ENCODE measurements around the gene ZNF554.

Gene ZNF554

DNA sequence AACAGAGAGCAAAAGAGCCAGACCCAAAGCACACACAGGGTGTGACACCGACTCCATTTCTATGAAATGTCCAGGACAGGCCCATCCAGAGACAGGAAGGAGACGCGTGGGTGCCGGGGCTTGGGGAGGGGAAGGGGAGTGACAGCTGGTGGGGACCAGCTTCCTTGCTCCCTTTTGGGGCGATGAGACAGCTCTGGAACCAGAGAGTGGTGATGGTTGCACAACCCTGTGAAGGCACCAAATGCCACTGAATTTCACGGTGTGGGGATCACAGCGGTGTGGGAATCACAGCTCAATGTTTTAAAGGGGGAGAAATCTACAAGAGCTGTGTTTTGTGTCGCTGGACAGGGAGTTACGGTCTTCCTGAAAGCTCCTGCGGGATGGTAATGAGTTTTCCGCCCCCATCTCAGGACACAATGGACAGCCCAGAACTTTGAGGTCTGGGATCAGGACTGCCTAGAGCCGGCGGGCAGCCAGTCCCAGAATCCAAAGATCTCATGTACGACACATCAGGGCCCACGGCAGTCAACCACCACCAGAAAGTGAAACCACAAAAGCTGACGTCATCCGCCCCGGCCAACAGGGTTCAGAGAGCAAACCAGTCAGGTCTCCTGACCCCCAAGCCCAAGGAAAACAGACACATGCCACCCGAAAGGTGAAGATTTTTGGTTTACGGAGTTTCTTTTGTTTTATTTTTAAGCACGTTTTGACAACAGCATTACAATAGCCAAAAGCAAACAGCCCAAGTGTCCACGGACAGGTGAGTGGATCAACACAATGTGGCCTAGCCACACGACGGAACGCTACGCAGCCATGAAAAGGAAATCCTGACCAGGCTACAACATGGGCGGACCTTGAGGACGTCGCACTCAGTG lies 43.9 kb upstream of the ZNF554 start:
- TF ChIP-seq, protein P1, sequence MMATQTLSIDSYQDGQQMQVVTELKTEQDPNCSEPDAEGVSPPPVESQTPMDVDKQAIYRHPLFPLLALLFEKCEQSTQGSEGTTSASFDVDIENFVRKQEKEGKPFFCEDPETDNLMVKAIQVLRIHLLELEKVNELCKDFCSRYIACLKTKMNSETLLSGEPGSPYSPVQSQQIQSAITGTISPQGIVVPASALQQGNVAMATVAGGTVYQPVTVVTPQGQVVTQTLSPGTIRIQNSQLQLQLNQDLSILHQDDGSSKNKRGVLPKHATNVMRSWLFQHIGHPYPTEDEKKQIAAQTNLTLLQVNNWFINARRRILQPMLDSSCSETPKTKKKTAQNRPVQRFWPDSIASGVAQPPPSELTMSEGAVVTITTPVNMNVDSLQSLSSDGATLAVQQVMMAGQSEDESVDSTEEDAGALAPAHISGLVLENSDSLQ (IDR thresholded peaks at IDR 0.05), result no peak
- TF ChIP-seq SUZ12 (IDR thresholded peaks at IDR 0.05), result no peak
- TF ChIP-seq L3MBTL2 (conservative IDR thresholded peaks at IDR 0.05), result no peak
- no peak for TF ChIP-seq ARNT (IDR thresholded peaks at IDR 0.05)
- CTCF ChIA-PET, result no interaction called here
- no peak for DNase-seq (ENCODE audit: extremely low spot score)

DNA sequence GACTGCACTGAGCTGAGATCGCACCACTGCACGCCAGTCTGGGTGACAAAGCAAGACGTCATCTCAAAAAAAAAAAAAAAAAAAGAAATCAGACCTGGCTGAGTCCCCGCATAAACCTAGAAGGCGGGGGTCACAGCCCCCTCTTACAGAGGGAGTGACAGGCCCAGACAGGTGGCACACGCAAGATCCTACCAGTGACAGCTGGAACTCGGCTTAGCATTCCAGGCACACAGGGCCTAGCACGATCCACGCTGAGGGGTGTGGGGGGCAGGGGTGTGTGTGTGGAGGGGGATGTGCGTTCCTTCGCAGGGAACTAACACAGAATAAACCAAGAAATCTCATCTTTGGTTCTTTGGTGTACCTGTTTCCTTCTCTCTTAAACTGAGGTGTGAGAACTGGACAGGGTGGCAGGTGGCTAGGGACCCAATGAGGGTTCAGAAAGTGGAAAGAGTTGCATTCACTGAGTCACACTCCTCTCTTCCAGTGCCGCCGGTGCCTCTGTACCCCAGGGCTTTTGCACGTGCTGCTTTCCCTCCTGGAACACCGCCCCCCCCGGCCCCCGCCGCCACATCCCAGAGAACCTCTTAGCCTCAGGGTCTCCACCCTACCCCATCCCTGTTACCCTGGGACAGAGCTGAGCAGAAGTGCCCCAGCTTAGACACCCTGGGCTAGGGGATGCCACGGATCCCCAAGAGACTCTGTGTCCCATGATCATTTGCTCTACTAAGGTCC lies 41.5 kb upstream of the ZNF554 start:
- TF ChIP-seq SUZ12 (IDR thresholded peaks at IDR 0.05), result no peak
- no peak for TF ChIP-seq TARDBP (IDR thresholded peaks at IDR 0.05)
- TF ChIP-seq ARNT (IDR thresholded peaks at IDR 0.05), result no peak
- no peak for TF ChIP-seq ELF4 (IDR thresholded peaks at IDR 0.05)
- no peak for TF ChIP-seq CTBP1 (IDR thresholded peaks at IDR 0.05; ENCODE audit: borderline replicate concordance)
- TF ChIP-seq L3MBTL2 (conservative IDR thresholded peaks at IDR 0.05), result no peak
- no peak for TF ChIP-seq LEF1 (IDR thresholded peaks at IDR 0.05; ENCODE audit: borderline replicate concordance)
- TF ChIP-seq NFRKB (IDR thresholded peaks at IDR 0.05), result no peak
- TF ChIP-seq ZNF384 (IDR thresholded peaks at IDR 0.05), result no peak
- TF ChIP-seq FOXM1 (IDR thresholded peaks at IDR 0.05; ENCODE audit: borderline replicate concordance), result no peak
- TF ChIP-seq BHLHE40 (IDR thresholded peaks at IDR 0.05; ENCODE audit: borderline replicate concordance), result no peak
- TF ChIP-seq FOXA1 (IDR thresholded peaks at IDR 0.05), result no peak
- TF ChIP-seq, protein P1 (IDR thresholded peaks at IDR 0.05), result no peak
- no peak for TF ChIP-seq HDGF (IDR thresholded peaks at IDR 0.05; ENCODE audit: borderline replicate concordance)
- TF ChIP-seq SP1 (IDR thresholded peaks at IDR 0.05), result no peak
- no peak for TF ChIP-seq FOXK2 (IDR thresholded peaks at IDR 0.05)
- CTCF ChIA-PET, result no interaction called here
- no peak for DNase-seq (ENCODE audit: extremely low spot score)
- POLR2A ChIA-PET, result no interaction called here

More for the DNA sequence above, 43.9 kb upstream of the ZNF554 start:
- POLR2A ChIA-PET, result interaction anchor here (1.1 kb wide), 1 partner anchor 9 kb away, joined by 4 read pairs; the partner anchor contains the start of gene THOP1

DNA sequence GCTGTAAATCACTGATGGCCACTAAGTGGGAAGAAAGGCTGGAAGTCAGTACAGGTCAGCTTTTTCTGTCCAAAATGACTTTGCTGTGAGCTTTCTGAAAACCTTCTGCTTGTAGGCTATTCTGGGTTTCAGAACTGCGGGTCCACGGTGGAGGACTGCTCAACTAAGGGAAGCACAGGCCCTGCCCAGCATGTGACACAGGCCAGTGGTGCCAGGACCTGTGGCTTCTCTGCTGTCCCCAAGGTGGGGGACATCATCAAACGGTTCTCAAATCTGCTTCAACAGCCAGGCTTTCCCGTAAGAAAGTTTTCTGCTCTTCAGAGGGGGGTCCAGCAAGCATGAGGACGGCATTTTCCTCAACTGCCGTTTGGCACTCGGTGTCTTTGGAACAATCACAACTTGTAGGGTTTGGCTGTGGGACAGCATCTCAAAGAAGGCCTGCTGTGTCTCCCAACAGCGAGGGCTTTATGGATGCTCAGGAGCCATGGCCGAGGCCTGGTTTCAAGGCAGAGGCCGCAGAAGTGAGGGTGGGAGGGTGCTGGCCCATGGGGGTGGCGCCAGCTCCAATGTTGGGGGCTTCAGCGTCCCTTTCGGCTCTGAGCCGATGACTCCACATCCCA lies 40.4 kb upstream of the ZNF554 start:
- TF ChIP-seq HDGF (IDR thresholded peaks at IDR 0.05; ENCODE audit: borderline replicate concordance), result no peak
- no peak for TF ChIP-seq LEF1 (IDR thresholded peaks at IDR 0.05; ENCODE audit: borderline replicate concordance)
- TF ChIP-seq ZNF384 (IDR thresholded peaks at IDR 0.05), result no peak
- POLR2A ChIA-PET, result no interaction called here
- no peak for DNase-seq (ENCODE audit: extremely low spot score)
- CTCF ChIA-PET, result no interaction called here

DNA sequence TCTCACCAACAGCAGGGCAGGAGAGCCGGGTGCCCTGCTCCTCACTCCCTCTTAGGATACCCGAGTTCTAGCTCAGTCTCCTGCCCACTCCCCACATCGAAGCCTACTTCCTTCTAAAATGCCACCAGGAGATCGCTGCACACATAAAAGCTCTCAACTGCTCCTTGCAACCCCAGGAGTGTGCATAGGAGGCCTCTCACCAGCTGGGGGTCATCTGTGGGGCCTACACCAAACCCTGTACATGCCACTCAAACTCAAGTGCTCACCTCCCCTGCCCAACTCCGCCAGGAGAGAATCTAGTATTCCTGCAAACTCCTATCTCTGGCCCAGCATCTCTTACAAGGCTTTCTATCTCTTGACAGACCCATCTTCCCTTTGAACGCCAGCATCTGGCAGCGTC lies 39.4 kb upstream of the ZNF554 start:
- TF ChIP-seq CTBP1 (IDR thresholded peaks at IDR 0.05; ENCODE audit: borderline replicate concordance), result no peak
- TF ChIP-seq, protein P1 (IDR thresholded peaks at IDR 0.05), result no peak
- no peak for TF ChIP-seq LEF1 (IDR thresholded peaks at IDR 0.05; ENCODE audit: borderline replicate concordance)
- TF ChIP-seq FOXA1 (IDR thresholded peaks at IDR 0.05), result no peak
- no peak for TF ChIP-seq HDGF (IDR thresholded peaks at IDR 0.05; ENCODE audit: borderline replicate concordance)
- no peak for TF ChIP-seq L3MBTL2 (conservative IDR thresholded peaks at IDR 0.05)
- TF ChIP-seq ELF4 (IDR thresholded peaks at IDR 0.05), result no peak
- no peak for TF ChIP-seq SP1 (IDR thresholded peaks at IDR 0.05)
- DNase-seq (ENCODE audit: extremely low spot score), result no peak
- CTCF ChIA-PET, result no interaction called here

DNA sequence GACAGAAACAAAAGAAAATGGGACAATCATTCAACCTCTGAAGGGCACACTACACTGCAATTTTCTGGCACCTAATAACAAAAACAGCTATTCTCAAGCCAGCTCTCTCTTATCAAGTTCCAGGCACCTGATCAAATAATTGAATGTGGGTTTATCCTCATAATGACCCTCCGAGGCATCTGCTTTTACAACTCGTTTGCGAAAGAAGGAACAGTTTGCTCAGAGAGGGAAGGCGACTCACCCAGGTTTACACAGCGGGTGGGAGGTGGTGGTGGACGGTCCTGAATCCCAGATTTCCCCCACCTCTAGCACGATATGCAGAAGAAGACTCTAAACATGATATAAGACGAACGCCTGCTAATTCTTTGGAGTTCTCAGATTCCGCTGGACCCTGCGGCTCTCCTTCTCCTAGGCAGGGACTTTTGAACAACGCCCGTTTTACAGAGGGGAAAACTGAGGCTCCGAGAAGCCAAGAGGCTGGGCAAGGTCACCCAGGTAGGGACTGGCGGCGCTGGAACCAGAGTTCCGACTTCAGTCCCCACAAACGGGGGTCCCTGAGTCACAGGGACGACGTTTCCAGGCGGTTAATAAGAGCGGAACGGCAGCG lies 37.2 kb upstream of the ZNF554 start:
- POLR2A ChIA-PET, result interaction anchor here (0.8 to 1.5 kb wide), 2 partner anchors 14 to 455 kb away, joined by 3 to 4 read pairs; partner anchors contain the start of genes LSM7 and SPPL2B
- DNase-seq (ENCODE audit: extremely low spot score), result no peak
- TF ChIP-seq FOXK2 (IDR thresholded peaks at IDR 0.05) (no peak), NFRKB (IDR thresholded peaks at IDR 0.05) (no peak), ZNF384 (IDR thresholded peaks at IDR 0.05) (no peak), SUZ12 (IDR thresholded peaks at IDR 0.05) (no peak), FOXA1 (IDR thresholded peaks at IDR 0.05) (no peak), SP1 (IDR thresholded peaks at IDR 0.05) (no peak)
- CTCF ChIA-PET, result interaction anchor here (0.6 kb wide), 1 partner anchor 933 kb away, joined by 3 read pairs; no protein-coding TSS in a partner anchor

More for the DNA sequence above, 39.4 kb upstream of the ZNF554 start:
- POLR2A ChIA-PET, result no interaction called here

Measured in HEK293T (cell line).